Jurkat, Clone E6-1 (cell line): ENCODE results near the gene CCDC28B.
A peak's percentile ranks its signal among the peaks of the same experiment; 100 is the strongest.

Experiments
- DNase-seq: peaks from one replicate; pipeline ENCODE4 v3.0.0-alpha.2; 2011; ENCODE audit warnings: low read depth, low spot score
- H3K4me3 ChIP-seq: 2 replicates; pipeline ENCODE4 v1.5.1; 2011; ENCODE audit warnings: mild to moderate bottlenecking, low read length, control low read depth, moderate library complexity

CCDC28B gene

DNA sequence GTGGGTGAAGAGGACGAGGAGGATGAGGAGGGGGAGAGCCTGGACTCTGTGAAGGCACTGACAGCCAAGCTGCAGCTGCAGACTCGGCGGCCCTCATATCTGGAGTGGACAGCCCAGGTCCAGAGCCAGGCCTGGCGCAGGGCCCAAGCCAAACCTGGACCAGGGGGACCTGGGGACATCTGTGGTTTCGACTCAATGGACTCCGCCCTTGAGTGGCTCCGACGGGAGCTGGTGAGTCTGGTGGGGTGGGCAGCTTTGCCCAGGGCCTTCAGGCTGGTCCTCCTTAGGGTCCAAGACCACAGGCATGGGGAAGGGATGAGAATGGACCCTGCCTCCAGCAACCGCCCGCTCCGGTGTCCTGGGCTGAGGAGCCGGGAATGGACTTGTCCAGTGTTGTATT lies 47.1 kb downstream of the CCDC28B start:
- no peak for DNase-seq
- H3K4me3 ChIP-seq: no peak overlapping the region

DNA sequence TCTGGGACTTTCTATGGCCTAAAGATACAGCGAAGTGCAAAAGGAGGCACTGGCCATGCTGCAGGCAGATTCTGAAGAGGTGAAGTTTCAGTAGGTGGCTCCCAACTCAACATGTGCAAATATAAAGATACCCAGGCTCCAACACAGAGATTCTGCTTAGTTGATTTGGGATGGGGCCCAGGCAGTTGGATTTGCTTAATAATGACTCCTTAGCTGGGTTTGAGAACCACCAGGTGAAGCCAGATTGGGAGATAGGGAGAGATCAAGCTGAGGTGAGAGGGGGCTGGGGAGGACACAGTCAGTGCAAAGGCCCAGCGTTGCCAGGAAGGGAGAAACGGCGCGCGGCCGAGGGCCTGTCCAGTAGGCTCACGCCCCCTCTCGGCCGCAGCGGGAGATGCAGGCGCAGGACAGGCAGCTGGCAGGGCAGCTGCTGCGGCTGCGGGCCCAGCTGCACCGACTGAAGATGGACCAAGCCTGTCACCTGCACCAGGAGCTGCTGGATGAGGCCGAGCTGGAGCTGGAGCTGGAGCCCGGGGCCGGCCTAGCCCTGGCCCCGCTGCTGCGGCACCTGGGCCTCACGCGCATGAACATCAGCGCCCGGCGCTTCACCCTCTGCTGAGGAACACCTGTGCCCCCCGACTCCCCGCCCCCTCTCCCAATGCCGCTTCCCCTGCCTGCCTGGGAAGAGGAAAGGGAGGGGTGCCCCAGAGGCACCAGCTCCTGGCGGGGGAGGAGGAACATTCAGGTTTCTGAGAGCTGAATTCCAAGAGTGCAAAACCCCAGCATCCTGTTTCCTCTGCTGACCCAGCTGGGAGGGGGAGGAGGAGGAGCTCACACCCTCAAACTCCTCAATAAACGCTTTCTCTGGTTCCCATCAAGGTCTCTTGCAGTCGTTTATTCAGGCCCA lies 47.8 kb downstream of the CCDC28B start:
- peak overlapping the region; percentile 43 for H3K4me3 ChIP-seq
- peak; percentile 83 for DNase-seq

DNA sequence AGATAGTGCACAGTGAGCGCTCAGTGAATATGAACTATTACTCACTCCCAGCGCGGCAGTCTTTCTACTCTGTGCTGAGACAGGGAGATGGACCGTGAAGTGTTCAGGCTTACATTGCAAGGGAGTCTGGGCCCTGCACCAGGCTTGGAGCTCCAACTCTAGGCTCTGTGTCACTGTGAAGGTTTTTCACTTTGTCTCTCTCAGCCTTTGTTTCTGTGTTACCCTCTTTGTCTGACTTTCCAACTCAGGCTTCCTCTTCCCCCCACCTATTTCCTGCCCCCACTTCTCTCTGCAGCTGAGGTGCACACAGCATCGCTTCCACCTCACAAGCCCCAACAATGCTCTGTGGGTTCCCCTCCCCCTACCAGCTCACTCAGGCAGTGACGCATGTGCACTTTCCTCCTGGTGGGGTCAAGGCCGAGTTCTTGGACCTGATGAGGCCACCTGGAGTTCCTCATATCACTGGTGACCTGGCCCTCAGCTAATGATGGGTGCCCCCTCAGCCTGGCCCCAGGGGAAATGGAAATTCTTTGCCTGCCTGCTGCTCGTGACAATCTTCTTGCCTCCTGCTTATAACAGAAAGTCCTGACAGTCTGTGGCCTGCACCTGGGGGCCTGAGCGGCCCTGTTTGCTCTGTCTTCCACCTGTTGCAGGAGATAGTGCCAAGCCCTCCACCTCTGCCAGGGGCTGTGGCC lies 49.6 kb downstream of the CCDC28B start:
- peak overlapping the region; percentile 87 for H3K4me3 ChIP-seq
- DNase-seq: peak; percentile 97

DNA sequence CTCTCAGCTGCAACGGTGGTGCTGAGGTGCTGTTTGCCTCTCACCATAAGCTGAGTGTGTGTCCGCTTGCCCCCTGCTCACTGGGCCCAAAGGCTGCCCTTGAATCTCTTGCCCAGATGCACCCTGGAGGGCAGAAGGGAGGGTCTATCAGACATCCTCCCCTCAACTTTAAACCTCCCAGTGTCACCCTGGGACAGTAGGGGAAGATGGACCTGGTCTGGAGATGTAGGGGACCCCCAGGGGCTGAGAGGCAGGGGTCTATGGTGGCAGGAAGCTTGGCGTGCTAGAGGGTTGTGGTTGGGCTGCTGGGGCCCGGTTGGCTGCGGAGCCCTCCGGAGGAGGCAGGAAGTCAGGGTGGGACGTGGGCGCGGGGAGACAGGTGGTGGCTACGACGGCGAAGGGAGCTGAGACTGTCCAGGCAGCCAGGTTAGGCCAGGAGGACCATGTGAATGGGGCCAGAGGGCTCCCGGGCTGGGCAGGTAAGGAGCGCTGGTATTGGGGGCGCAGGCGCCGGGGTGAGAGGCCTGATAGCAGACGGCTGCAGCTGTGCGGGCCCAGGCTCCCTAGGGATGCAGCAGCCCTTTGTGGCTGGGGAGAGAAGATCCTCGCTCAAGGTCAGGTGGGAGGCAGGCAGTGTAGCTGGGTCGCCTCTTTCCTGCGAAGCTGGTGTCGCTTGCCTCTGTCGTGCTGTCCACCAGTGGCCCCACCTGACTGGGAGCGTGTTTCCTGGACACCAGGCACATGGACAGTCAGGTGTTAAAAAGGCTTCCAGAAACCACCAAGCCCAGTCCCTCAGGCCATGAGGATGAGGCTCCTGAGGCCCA lies 50.7 kb downstream of the CCDC28B start, which contains the start of gene LCK:
LCK (plus strand) TSS at position 373 of the 824 bp plus-strand sequence. CDS start 23,065 bp downstream, outside the sequence.
- DNase-seq: peak; percentile 78
- peak within 1 kb of the TSS; percentile 87 for H3K4me3 ChIP-seq
